ENCODE measurements around the gene MCRS1.

The MCRS1 gene

DNA sequence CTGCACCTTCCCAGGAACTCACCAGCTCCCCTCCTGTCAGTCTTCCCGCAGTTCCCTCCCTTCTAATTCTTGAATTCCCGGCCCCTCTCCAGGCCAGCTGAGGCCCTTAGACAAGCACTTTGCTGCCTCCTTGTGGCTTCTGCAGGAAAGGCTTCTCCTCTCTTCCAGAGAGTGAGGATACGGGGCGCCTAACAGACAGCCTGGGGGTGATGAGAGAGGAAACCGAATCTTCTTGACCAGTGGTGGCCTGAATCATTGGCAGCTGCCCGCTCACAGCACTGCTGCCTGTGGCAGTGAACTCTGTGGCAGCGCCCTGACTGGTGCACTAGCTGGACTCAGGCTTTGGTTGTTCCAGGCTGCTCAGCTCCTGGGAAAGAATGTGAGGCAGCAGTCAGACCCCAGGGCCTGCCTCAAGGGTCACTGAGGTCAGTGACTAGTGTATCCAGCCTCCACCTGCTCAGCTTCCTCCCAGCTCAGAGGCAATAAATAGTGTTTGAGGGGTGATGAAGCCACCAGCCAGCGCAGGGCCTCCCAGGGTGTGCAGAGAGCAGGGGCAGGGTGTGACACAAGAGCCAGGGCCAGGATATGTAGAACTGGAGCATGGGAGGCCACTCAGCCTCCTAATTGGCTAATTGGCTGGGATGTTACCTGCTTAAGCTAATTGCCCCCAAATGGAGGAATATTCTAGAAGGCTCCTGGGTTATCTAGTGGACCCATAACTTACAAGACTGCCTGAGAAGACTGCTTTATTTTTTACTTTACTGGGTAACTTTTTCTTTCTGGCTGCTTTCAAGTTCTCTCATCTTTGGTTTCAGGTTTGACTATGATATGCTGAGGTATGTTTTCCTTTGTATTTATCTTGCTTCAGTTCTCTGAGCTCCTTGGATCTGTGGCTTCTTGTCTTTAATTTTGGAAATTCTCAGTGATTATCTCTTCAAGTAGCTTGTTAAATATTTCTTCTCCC is 12.9 kb upstream of the MCRS1 start:
- FAIRE-seq: no peak

DNA sequence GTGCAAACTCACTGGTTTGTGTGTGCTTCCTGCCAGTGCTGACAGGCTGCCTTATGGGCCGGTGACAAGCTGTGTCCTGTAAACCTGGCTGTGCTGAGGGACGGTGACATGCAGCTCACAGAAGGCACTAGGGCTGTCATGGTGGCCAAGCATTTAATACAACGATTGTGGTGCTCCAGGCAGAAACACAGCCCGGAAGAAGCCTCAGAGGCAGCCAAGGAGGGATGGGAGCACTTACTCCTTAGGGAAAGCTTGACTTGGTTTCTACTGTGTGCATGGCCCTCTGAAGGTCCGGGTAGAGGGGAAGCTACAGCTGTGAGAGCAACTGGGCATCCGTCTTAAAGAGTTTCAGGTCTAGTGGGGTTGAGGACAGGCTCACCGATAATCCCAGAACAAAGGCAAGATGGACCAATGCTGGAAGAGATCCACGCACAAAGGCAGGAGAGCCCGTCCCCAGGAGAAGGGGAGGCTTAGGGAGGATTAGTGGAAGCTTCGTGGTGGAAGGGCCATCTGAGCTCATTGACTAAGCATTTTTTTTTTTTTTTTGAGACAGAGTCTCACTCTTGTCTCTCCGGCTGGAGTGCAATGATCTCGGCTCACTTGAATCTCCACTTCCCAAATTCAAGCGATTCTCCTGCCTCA is 10.7 kb upstream of the MCRS1 start:
- FAIRE-seq: no peak

DNA sequence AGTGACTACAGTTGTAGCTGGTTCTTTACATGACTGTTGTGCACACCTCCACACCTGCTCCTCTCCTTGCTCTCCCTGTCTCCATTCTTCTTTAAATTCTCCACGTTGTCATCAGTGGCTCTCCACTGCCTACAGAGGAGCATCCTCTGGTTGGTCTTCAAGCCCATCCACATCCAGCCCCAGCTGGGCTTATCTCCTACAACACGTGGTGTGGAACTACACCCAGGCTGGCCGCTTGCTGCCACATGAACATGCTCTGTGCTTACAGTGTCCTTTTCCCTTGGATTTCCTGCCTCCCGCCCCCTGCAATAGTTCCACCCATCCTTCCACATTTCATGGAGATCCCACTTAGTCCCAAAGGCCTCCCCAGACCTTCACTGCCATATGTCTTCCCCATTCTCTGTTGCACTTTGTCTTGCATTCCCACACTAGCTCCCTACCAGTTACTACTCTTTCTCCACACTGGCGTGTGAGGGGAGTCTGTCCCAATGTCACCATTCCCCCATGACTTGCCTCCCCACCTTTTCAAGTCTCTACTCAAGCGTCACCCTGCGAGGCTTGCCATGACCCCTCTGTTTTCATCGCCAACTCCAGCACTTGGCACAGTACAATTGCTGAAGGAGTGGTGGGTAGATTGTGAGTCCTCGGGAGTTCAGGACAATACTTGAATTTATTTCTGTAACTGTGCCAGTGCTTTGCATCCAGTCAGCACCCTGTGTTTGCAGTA is 9.8 kb upstream of the MCRS1 start:
- FAIRE-seq: no peak

GRCh38 chr12:49568442-49569162 is 660 bp upstream of the MCRS1 start:
- no peak for FAIRE-seq

DNA sequence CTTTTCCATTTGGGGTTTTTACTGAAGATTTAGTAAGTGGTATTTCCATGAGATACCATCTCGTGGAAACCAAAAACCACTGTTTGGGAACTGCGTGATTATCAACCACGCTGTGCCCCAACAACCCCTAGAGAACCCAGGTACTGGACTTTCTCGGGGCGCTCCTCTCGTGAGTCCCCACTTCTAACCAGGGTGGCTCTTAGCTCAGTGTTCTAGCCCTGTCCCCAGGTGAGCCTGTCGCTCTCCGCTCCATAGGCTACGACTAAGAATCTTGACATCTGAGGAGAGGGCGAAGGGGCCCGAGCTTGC is 686 bp downstream of the MCRS1 start:
- FAIRE-seq: no peak

DNA sequence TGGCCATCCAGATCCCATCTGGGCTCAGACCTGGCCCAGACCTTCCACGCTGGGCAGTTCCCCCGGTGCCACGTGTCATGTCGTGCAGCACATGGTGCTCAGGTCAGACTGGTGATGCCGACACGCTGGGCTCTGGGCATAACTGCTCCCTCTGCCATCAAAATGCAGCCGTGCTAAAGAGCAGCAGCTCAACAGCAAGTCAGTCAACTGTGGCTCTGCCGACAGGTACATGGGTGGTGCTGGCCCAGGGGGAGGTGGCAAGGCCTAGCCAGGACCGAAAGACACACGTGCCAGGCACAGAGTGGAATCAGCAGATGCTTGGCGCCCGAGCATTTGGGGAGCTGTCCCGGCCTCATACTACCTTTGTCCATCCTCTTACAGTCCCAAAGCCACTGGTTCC is 1.6 kb downstream of the MCRS1 start:
- FAIRE-seq: no peak

DNA sequence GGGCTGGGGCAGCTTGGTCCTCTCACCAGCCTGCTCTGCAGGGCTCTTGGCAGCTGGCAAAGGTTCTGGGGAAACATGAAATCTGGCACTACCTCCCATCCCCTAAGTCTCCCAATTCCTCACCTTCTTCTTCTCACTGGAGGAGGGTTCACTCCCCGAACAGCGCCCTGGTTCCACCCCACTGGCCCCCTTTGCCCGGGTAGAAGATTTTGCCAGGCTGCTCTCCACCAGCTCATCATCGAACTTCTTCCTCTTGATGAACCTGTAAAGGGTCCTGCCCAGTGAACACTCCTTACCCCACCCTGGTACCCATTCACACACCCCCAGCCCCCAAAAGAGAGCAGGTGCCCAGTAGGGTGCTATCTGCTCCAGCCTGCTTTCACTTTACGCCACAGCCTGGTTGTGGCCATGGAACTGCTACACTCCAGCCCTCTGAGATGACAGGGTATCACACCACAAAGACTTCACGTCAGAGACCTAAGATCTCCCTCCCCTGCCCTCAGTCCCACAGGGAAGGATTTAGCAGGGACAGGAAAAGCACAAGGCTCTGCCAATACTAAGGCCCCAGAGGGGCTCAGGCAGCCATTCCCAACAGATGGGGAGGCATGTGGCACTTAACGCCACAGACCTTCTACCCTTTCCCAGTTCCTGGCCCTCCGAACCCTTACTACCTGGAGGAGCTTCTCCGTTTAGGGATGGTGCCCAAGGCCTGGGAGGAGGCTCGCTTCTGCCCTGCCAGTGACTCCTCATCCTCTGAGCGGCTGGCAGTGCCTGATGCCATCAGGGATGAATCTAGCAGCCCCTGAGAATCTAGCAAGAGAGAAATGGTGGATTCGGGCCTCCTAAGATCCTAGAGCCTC is 2.3 kb downstream of the MCRS1 start:
- no peak for FAIRE-seq

- no peak for FAIRE-seq
Measured at GRCh38 chr12:49564686-49565405, 3.1 kb downstream of the MCRS1 start.

- FAIRE-seq: no peak
Measured at GRCh38 chr12:49563951-49564685, 3.8 kb downstream of the MCRS1 start.

- FAIRE-seq: no peak
Measured at GRCh38 chr12:49562831-49563230, 5.1 kb downstream of the MCRS1 start.

GRCh38 chr12:49562233-49562632 is 5.7 kb downstream of the MCRS1 start:
- no peak for FAIRE-seq

DNA sequence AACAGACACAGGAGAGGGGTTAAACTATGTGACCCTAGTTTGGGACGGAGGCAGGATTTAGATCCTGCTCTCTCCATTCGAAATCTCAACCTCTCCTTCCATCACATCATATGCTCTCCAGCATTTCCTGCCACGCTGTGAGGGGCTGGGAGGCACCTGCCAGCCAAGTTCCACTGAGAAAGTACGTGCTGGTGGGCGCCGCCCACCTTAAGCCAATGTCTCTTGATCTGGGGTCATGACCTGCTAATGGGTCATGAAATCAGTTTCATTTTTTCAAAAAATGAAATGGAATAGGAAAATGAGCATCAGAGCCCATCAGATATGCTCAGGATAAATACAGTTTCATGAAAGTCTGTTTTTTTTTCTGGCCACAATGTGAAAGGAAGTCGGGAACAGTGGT is 7.2 kb downstream of the MCRS1 start:
- FAIRE-seq: no peak

DNA sequence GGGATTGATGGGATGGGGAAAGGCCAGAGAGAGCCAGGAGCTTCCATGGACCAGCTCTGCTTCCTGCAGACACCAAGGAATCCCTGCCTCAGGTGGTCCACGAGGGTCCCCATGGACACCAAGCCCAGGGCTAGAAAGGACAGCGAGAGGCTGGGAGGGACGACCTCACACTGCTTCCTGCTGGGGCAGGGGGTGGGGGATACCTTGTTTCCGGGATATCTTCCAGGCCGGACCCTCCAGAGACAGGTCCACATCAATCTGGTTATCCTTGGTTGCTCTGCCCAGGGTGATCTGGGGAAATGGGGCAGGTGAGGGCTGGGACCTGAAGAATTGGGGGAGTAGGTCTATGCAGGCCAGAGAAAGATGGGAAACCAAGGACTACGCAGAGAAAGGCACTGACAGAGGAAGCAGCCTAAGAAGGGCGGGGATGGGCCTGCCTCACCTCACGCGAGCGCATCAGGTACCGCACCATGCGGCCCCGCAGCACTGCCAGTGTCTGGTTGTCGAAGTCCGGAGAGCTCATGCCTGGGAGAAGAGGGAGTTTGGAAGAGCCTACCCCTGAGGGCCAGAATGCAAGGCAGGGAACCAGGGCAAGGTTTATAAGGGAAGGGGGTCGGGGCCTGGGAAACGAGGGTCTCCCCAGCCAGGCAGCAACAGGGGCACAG is 8.8 kb downstream of the MCRS1 start:
- FAIRE-seq: no peak

- FAIRE-seq: no peak
Measured at GRCh38 chr12:49558526-49558925, 9.4 kb downstream of the MCRS1 start.

GRCh38 chr12:49557917-49558215 is 10.1 kb downstream of the MCRS1 start:
- FAIRE-seq: no peak

GRCh38 chr12:49557187-49557916 is 10.6 kb downstream of the MCRS1 start:
- no peak for FAIRE-seq

DNA sequence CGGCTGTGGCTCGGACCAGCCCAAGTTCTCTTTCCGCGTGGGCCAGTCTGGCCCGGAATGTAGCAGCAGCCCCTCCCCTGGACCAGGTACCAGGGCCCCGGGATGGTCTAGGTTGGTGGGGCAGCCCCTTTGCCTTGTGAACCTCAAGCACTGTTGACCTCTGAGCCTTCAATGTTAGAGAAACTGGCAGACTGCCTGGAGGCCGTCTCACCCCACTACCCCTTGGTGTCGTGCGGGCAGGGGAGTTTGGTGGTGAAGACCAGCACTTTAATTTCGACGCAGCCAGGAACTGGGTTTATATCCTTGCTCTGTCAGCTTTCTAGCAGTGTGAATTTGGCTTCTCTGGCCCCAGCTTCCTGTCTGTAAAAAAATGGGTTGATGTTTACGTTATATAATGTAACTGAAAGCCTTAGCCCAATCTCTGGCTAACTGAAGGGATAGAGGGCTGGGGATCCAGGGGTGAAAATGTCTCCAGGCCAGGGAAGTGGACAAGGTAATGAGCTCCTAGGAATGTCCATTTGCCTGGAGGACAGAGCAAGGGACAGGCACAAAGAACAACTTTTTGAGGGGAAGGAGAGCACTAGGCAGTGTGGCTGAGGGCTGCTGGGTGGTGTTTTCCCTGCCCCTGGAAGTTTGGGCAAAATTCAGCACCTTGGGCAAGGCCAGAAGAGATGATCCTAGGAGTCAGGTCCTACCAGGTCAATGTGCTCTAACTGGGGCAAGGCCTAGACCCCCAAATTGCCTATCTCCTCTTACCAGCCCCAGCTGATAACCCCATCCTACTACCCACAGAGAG is 11.4 kb downstream of the MCRS1 start:
- no peak for FAIRE-seq

GRCh38 chr12:49555631-49556390 is 12.1 kb downstream of the MCRS1 start:
- FAIRE-seq: no peak
